Hematopoietic multipotent progenitor cell treated with erythropoietin and hydrocortisone succinate and interleukin-3 and kit ligand, for 8 days (in vitro differentiated cells): ENCODE measurements around the gene MCRS1.

Source experiments
- DNase-seq: peaks from one replicate; pipeline ENCODE4 v3.0.0-alpha.2; 2015

Gene MCRS1

GRCh38 chr12:49555631-49556390 lies 12.1 kb downstream of the MCRS1 start:
- no peak for DNase-seq

GRCh38 chr12:49554266-49554665 lies 13.7 kb downstream of the MCRS1 start:
- no peak for DNase-seq

GRCh38 chr12:49553512-49554088 lies 14.3 kb downstream of the MCRS1 start:
- peak; percentile 67 for DNase-seq

GRCh38 chr12:49552899-49553298 lies 15.0 kb downstream of the MCRS1 start:
- DNase-seq: no peak

- no peak for DNase-seq
Measured at GRCh38 chr12:49552425-49552824, 15.5 kb downstream of the MCRS1 start.

- DNase-seq: no peak
Measured at GRCh38 chr12:49552014-49552413, 15.9 kb downstream of the MCRS1 start.

GRCh38 chr12:49550693-49551252 lies 17.2 kb downstream of the MCRS1 start:
- DNase-seq: no peak

GRCh38 chr12:49549735-49550692 lies 17.9 kb downstream of the MCRS1 start:
- DNase-seq: no peak

GRCh38 chr12:49548822-49549648 lies 18.9 kb downstream of the MCRS1 start:
- no peak for DNase-seq

- DNase-seq: no peak
Measured at GRCh38 chr12:49548481-49548821, 19.5 kb downstream of the MCRS1 start.

GRCh38 chr12:49547090-49547690 lies 20.8 kb downstream of the MCRS1 start:
- no peak for DNase-seq

GRCh38 chr12:49546481-49546880 lies 21.5 kb downstream of the MCRS1 start:
- DNase-seq: no peak

GRCh38 chr12:49545815-49546214 lies 22.1 kb downstream of the MCRS1 start:
- DNase-seq: no peak

GRCh38 chr12:49543914-49544815 lies 23.8 kb downstream of the MCRS1 start:
- DNase-seq: no peak

GRCh38 chr12:49543221-49543913 lies 24.6 kb downstream of the MCRS1 start:
- no peak for DNase-seq

- DNase-seq: no peak
Measured at GRCh38 chr12:49542592-49543160, 25.3 kb downstream of the MCRS1 start.

- DNase-seq: no peak
Measured at GRCh38 chr12:49541911-49542505, 25.9 kb downstream of the MCRS1 start.

- DNase-seq: no peak
Measured at GRCh38 chr12:49541140-49541861, 26.6 kb downstream of the MCRS1 start.
